Measurements from ENCODE around the gene RAB13.
"Not testable (repeated sequence)": the region's sequence is repeated elsewhere in the genome, so short reads cannot be mapped to it uniquely, and the experiment has no call there.

RAB13 gene

GRCh38 chr1:153985941-153986761 is at the start of gene RAB13:
TSS of gene RAB13 (minus strand) at chr1:153986339. CDS start at chr1:153986236, 103 bp downstream.
- peak in 40 of 42 donors; percentile 45 to 87 (median 69) for DNase-seq
- intact Hi-C loops (cut with DNase I): loop anchor here (5.0 to 10.0 kb wide), 2 partner anchors 189 to 471 kb away; no protein-coding TSS in a partner anchor

- intact Hi-C loops (cut with DNase I); DNase-seq: not testable (repeated sequence)
Observed at GRCh38 chr1:154033697-154034096, 47.6 kb upstream of the RAB13 start.

GRCh38 chr1:154019940-154020339 is 33.8 kb upstream of the RAB13 start:
- DNase-seq: no peak
- intact Hi-C loops (cut with DNase I): no loop called here

- DNase-seq: no peak
Observed at GRCh38 chr1:154019269-154019668, 33.1 kb upstream of the RAB13 start.

GRCh38 chr1:154014154-154014907 is 28.2 kb upstream of the RAB13 start:
- no peak for DNase-seq
- intact Hi-C loops (cut with DNase I): no loop called here

More at GRCh38 chr1:154019269-154019668, 33.1 kb upstream of the RAB13 start:
- intact Hi-C loops (cut with DNase I): no loop called here

- intact Hi-C loops (cut with DNase I): not testable (repeated sequence)
Observed at GRCh38 chr1:154012543-154012942, 26.4 kb upstream of the RAB13 start.

GRCh38 chr1:154012129-154012528 is 26.0 kb upstream of the RAB13 start:
- intact Hi-C loops (cut with DNase I): no loop called here
- no peak for DNase-seq

More at GRCh38 chr1:154012543-154012942, 26.4 kb upstream of the RAB13 start:
- peak in 1 of 42 donors; percentile 18 for DNase-seq

GRCh38 chr1:154006136-154006535 is 20.0 kb upstream of the RAB13 start:
- intact Hi-C loops (cut with DNase I): no loop called here
- DNase-seq: no peak

GRCh38 chr1:154000420-154000819 is 14.3 kb upstream of the RAB13 start:
- intact Hi-C loops (cut with DNase I): no loop called here
- DNase-seq: no peak

- DNase-seq; intact Hi-C loops (cut with DNase I): not testable (repeated sequence)
Observed at GRCh38 chr1:153996882-153997281, 10.7 kb upstream of the RAB13 start.

- intact Hi-C loops (cut with DNase I): no loop called here
- DNase-seq: no peak
Observed at GRCh38 chr1:153995640-153996039, 9.5 kb upstream of the RAB13 start.

- intact Hi-C loops (cut with DNase I): no loop called here
- DNase-seq: no peak
Observed at GRCh38 chr1:153995202-153995601, 9.1 kb upstream of the RAB13 start.

- intact Hi-C loops (cut with DNase I): no loop called here
- DNase-seq: peak in 7 of 42 donors; percentile 28 to 66 (median 47)
Observed at GRCh38 chr1:153991806-153992205, 5.7 kb upstream of the RAB13 start.

GRCh38 chr1:153991151-153991630 is 5.1 kb upstream of the RAB13 start:
- no peak for DNase-seq
- intact Hi-C loops (cut with DNase I): no loop called here

GRCh38 chr1:153990468-153991150 is 4.5 kb upstream of the RAB13 start, which contains the start of gene RPS27:
TSS of gene RPS27 (plus strand) at chr1:153990762. CDS start at chr1:153990797, 35 bp downstream.
- intact Hi-C loops (cut with DNase I): no loop called here
- DNase-seq: peak; percentile 73 to 97 (median 90)

GRCh38 chr1:153987621-153988020 is 1.5 kb upstream of the RAB13 start:
- no peak for DNase-seq
- intact Hi-C loops (cut with DNase I): loop anchor here (5.0 to 10.0 kb wide), 2 partner anchors 190 to 473 kb away; no protein-coding TSS in a partner anchor

GRCh38 chr1:153985341-153985912 is 712 bp downstream of the RAB13 start:
- intact Hi-C loops (cut with DNase I): loop anchor here (5.0 to 10.0 kb wide), 2 partner anchors 188 to 471 kb away; no protein-coding TSS in a partner anchor
- DNase-seq: peak in 5 of 42 donors; percentile 26 to 73 (median 40)

- intact Hi-C loops (cut with DNase I): loop anchor here (5.0 to 10.0 kb wide), 2 partner anchors 302 to 470 kb away; no protein-coding TSS in a partner anchor
- no peak for DNase-seq
Observed at GRCh38 chr1:153984123-153984894, 1.8 kb downstream of the RAB13 start.

Data from head of caudate nucleus (tissue), 42 donors.